ENCODE measurements around the gene AP3B1.
"Not testable (repeated sequence)": the region's sequence is repeated elsewhere in the genome, so short reads cannot be mapped to it uniquely, and the experiment has no call there.

AP3B1 gene

GRCh38 chr5:78132507-78132906 lies 162.0 kb downstream of the AP3B1 start:
- no peak for DNase-seq

- no peak for DNase-seq
These were observed 164.9 kb downstream of the AP3B1 start for GRCh38 chr5:78129597-78129996.

- DNase-seq, result no peak
These were observed 166.6 kb downstream of the AP3B1 start for GRCh38 chr5:78127875-78128274.

- no peak for DNase-seq
These were observed 168.0 kb downstream of the AP3B1 start for GRCh38 chr5:78126536-78126935.

- no peak for DNase-seq
These were observed 178.3 kb downstream of the AP3B1 start for GRCh38 chr5:78116167-78116566.

GRCh38 chr5:78113689-78114264 lies 180.7 kb downstream of the AP3B1 start:
- no peak for DNase-seq

GRCh38 chr5:78112931-78113330 lies 181.6 kb downstream of the AP3B1 start:
- DNase-seq, result no peak

GRCh38 chr5:78109891-78110324 lies 184.6 kb downstream of the AP3B1 start:
- DNase-seq, result no peak

- DNase-seq, result no peak
These were observed 185.9 kb downstream of the AP3B1 start for GRCh38 chr5:78108564-78108963.

GRCh38 chr5:78103232-78103918 lies 191.1 kb downstream of the AP3B1 start:
- no peak for DNase-seq

GRCh38 chr5:78102500-78102899 lies 192.0 kb downstream of the AP3B1 start:
- no peak for DNase-seq

- DNase-seq, result no peak
These were observed 199.4 kb downstream of the AP3B1 start for GRCh38 chr5:78095125-78095524.

- DNase-seq, result no peak
These were observed 204.5 kb downstream of the AP3B1 start for GRCh38 chr5:78090002-78090401.

GRCh38 chr5:78078858-78079257 lies 215.6 kb downstream of the AP3B1 start:
- DNase-seq, result no peak

- no peak for DNase-seq
These were observed 217.0 kb downstream of the AP3B1 start for GRCh38 chr5:78077369-78078068.

GRCh38 chr5:78076351-78076750 lies 218.1 kb downstream of the AP3B1 start:
- DNase-seq, result no peak

- no peak for DNase-seq
These were observed 219.2 kb downstream of the AP3B1 start for GRCh38 chr5:78075301-78075700.

GRCh38 chr5:78070691-78071090 lies 223.8 kb downstream of the AP3B1 start:
- DNase-seq, result not testable (repeated sequence)

- not testable (repeated sequence) for DNase-seq
These were observed 226.9 kb downstream of the AP3B1 start for GRCh38 chr5:78067581-78067980.

GRCh38 chr5:78066722-78067121 lies 227.8 kb downstream of the AP3B1 start:
- DNase-seq, result not testable (repeated sequence)

GRCh38 chr5:78065663-78066062 lies 228.8 kb downstream of the AP3B1 start:
- DNase-seq, result no peak

GRCh38 chr5:78064941-78065472 lies 229.5 kb downstream of the AP3B1 start:
- DNase-seq, result no peak

GRCh38 chr5:78063495-78063894 lies 231.0 kb downstream of the AP3B1 start:
- DNase-seq, result no peak

GRCh38 chr5:78062645-78063044 lies 231.9 kb downstream of the AP3B1 start:
- peak; percentile 73 for DNase-seq
